Measurements from ENCODE around the gene RELN.

DNA sequence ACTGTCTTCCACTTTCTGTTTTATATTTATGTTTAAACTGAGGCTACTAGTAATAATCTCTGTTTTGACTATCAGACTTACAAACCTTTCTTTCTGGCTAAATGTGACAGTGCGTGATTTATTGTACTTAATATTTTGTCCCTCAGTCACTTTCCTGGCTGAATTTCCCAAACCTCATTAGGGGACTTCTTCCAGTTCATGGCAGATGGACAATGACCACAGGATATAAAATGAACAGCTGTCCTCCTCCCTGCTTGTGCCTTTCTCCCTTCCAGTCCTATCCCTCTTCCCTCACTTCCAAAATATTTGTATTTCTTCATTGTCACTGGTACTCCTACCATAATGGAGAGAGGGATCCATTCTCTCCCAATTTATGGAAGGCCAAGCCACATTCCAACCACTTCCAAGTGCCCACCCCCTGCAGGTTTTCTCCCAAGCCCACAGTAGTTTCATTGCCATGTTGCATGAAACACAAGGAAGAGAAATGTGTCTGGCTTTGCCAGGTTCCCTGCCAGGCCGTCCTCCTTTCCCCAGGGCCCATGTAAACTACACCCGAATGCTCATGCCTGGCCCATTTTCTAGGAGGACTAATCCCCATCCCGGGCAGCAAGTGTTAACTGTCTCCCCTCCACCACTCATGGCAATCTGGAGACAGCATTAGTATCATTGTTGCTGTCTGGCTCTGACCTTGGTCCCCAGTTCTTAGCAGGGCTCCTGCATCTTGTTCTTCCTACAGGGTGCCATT is 273.9 kb downstream of the RELN start:
- TF ChIP-seq, protein P1, sequence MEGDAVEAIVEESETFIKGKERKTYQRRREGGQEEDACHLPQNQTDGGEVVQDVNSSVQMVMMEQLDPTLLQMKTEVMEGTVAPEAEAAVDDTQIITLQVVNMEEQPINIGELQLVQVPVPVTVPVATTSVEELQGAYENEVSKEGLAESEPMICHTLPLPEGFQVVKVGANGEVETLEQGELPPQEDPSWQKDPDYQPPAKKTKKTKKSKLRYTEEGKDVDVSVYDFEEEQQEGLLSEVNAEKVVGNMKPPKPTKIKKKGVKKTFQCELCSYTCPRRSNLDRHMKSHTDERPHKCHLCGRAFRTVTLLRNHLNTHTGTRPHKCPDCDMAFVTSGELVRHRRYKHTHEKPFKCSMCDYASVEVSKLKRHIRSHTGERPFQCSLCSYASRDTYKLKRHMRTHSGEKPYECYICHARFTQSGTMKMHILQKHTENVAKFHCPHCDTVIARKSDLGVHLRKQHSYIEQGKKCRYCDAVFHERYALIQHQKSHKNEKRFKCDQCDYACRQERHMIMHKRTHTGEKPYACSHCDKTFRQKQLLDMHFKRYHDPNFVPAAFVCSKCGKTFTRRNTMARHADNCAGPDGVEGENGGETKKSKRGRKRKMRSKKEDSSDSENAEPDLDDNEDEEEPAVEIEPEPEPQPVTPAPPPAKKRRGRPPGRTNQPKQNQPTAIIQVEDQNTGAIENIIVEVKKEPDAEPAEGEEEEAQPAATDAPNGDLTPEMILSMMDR (IDR thresholded peaks at IDR 0.05), result no peak
- no peak for TF ChIP-seq SIN3A (IDR thresholded peaks at IDR 0.05; ENCODE audit: borderline replicate concordance, insufficient read depth, low read depth, low read length)
- TF ChIP-seq, protein P2, sequence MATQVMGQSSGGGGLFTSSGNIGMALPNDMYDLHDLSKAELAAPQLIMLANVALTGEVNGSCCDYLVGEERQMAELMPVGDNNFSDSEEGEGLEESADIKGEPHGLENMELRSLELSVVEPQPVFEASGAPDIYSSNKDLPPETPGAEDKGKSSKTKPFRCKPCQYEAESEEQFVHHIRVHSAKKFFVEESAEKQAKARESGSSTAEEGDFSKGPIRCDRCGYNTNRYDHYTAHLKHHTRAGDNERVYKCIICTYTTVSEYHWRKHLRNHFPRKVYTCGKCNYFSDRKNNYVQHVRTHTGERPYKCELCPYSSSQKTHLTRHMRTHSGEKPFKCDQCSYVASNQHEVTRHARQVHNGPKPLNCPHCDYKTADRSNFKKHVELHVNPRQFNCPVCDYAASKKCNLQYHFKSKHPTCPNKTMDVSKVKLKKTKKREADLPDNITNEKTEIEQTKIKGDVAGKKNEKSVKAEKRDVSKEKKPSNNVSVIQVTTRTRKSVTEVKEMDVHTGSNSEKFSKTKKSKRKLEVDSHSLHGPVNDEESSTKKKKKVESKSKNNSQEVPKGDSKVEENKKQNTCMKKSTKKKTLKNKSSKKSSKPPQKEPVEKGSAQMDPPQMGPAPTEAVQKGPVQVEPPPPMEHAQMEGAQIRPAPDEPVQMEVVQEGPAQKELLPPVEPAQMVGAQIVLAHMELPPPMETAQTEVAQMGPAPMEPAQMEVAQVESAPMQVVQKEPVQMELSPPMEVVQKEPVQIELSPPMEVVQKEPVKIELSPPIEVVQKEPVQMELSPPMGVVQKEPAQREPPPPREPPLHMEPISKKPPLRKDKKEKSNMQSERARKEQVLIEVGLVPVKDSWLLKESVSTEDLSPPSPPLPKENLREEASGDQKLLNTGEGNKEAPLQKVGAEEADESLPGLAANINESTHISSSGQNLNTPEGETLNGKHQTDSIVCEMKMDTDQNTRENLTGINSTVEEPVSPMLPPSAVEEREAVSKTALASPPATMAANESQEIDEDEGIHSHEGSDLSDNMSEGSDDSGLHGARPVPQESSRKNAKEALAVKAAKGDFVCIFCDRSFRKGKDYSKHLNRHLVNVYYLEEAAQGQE (IDR thresholded peaks at IDR 0.05; ENCODE audit: insufficient read depth in 1 of 2, low read depth in 2 of 2, low read length in 1 of 2), result no peak

Measured in Panc1 (cell line).